NCI-H1048 (cell line): Measurements from ENCODE around the gene GNG11.
"Not testable (repeated sequence)": the region's sequence is repeated elsewhere in the genome, so short reads cannot be mapped to it uniquely, and the experiment has no call there.

Source experiments
- DNase-seq: peaks from one replicate; lab custom pipeline; 2025; lab: John Stamatoyannopoulos, UW

Gene GNG11

GRCh38 chr7:93911661-93912060 is 9.9 kb upstream of the GNG11 start:
- DNase-seq = not testable (repeated sequence)

GRCh38 chr7:93913197-93913596 is 8.3 kb upstream of the GNG11 start:
- no peak for DNase-seq

DNA sequence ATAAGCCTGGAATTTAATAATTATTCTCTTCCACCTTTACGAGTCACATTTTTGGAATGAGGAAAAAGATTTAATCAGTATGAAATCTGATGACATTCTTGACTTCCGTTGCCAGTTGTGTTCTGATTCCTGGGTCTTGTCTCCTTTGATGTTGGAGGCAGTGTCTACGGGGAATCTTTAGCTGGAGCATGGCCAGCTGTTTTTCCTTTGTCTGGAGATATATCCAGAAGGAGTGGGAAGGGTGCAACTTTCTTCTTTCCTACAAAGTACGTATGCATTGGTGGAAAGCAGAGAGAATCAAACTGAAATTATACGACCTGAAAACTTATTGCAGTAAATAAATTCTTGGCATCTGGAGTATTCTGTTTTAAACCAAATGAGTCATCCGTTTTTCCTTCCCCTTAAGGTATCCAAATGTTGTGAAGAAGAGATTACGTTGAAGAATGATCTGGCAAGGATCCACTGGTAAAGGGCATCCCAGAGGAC is 6.9 kb upstream of the GNG11 start:
- DNase-seq = no peak

DNA sequence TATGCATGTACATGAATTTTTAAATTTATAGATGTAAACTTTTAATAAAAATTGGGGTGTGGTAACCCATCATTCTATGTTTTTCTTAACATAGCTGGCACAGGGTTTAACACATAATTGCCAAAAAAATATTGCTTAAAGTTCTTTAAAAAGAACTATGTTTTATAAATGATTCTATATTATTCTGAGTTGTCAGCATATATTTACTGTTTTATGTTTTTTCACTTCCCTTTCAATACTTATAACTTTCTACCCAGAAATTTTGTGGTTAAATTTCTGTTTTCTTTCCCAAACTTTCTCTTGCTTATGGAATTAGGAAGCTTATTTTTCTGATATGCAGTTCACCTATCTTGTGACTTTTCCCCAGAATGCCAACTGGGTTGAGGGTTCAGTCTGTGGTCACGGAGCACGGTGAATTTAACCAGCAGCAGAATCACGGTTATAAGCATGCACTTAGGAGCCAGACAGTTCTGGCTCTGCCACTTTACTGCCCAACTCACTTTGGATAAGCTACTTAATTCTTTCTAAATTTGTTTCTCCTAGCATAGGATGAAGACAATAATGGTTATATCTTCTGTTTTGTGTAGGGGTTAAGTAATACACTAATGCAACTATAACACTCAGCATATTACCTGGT is 6.2 kb upstream of the GNG11 start:
- DNase-seq = not testable (repeated sequence)

- not testable (repeated sequence) for DNase-seq
Measured at GRCh38 chr7:93915888-93916287, 5.6 kb upstream of the GNG11 start.

- not testable (repeated sequence) for DNase-seq
Measured at GRCh38 chr7:93916315-93916714, 5.2 kb upstream of the GNG11 start.

DNA sequence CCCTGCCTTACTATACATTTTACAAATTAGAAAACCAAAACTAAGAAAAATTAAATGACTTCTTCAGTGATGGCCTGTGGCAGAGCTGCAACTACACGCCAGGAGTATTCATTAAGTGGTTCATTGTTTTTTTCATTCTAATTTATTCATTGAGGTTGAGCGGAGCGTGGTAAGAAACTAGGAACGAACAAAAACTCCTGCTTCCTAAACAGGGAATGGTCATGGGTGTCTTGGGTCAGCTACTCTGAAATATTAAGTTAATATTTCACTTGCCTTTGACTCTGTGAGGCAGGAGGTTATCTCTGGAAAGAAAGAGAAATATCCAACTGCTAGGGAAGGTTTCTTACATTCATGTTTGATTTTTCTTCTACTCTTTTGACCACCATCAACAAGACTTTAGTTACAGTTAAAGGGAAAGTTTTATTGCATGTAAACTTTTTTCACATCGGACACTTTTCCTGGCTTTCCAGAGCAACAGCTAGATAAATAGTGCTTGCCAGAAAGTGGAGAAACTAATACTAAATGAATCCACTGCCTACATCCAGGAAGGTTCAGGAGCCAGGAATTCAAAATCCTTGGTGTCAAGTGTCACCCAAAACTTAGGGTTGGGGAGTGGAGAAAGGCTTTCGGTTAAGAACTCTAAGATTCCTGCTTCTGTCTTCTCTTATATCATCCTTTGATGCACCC is 896 bp upstream of the GNG11 start:
- DNase-seq = no peak

DNA sequence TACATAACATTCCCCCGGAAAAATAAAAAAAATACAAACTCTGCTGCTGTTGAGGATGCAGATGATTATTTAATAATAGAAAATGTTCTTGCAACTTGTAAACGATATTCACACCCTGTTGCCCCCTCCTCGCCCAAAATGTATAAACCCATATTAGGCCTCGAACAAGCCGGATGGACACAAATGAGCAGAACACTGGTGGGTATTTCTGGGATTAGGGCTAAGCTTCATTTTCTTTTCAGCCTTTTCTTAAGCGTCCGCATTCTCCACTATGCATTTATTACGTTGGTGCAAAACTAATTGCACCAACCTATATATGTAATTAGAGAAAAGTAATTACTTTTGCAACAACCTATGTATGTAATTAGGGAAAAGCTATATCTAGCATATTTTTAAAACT is 349 bp upstream of the GNG11 start:
- no peak for DNase-seq

GRCh38 chr7:93923296-93923695 is 1.8 kb downstream of the GNG11 start:
- DNase-seq = no peak

DNA sequence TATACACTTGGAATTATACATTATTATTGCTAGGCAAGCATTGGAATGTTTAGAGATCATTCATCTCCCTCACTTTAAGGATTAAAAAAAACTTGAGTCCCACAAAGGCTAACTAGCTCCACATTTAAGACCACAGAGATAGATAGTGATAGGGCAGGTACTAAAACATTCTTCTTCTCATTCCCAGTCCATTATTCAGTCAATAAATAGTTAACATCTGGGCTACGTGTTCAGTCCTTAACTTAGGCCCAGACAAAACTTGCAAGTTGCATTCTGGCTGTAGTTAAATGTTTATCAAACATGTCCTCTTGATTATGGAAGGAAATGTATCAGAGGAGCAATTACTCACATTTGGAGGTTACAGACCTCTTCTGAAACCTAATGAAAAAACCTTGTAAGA is 2.4 kb downstream of the GNG11 start:
- no peak for DNase-seq

DNA sequence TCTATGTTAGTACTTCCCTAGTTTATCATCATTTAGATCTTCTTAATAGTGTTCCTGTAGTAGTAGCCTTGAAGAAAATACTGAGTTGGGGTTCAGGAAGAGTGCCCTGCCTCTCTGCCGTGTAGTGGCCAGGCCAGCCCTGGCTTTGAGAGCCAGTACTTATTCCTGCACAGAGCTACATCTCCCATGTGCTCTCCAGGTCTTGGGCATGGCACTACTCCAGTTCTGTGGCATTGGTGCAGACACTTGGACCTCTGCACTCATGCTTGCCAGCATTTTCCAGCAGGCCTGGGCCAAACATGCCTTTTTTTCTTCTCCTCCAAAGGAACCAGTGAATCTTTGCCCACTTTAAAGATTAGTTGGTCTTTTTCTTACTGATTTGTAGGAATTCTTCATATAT is 5.3 kb downstream of the GNG11 start:
- no peak for DNase-seq

DNA sequence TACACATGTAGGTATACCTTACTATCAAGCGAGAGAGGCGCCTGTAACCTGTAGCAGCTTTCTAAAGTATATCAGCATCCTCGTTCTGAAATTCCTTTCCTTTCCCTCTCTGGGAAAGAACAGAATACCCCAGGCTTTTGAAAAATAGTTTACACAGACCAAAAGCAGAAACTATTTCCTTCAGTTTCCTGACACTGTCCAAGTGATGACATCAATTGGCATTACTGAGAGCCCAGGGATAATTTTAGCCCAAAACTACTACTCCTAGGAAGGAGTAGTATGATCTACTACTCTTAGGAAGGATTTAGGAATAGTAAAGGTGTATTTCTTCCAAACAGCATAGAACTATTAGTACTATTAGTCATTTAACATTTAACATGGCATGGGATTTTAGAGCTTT is 6.0 kb downstream of the GNG11 start:
- no peak for DNase-seq

DNA sequence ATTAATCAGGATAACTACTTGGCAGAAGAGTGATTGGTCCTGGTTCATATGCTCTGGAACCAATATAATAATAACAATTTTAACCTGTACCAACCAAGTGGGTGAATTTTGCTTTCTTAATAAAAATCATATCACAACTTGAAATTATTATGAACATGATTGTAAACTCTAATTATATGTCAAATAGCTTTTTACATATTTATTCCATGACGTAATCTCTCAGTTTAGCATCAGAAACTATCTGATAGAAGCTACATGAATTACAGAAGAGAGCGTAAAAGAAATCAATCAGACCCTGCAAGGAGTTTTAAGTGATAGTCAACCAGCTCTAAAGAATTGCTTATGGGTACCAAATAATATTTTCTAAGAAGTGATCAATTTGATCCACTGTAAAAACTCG is 10.1 kb downstream of the GNG11 start:
- no peak for DNase-seq

GRCh38 chr7:93933156-93933555 is 11.6 kb downstream of the GNG11 start:
- DNase-seq = no peak

DNA sequence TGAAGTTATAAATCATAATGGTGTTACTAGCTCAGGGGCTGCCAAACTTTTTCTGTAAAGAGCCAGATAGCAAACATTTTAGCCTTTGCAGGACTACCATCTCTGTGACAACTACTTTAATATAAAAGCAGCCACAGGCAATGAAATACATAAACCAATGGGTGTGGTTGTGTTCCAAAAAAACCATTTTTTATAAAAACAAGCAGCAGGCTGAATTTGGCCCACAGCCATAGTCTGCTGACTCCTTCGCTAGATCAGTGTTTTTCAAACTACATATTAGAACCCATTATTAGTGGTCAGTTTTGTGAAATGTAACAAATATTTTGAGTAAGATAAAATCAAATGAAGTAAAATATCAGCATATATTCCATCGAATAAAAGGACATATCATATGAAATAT is 13.6 kb downstream of the GNG11 start:
- DNase-seq = no peak

- DNase-seq = no peak
Measured at GRCh38 chr7:93937818-93938217, 16.3 kb downstream of the GNG11 start.

- DNase-seq = no peak
Measured at GRCh38 chr7:93938293-93938692, 16.8 kb downstream of the GNG11 start.

GRCh38 chr7:93941945-93942344 is 20.4 kb downstream of the GNG11 start:
- no peak for DNase-seq

DNA sequence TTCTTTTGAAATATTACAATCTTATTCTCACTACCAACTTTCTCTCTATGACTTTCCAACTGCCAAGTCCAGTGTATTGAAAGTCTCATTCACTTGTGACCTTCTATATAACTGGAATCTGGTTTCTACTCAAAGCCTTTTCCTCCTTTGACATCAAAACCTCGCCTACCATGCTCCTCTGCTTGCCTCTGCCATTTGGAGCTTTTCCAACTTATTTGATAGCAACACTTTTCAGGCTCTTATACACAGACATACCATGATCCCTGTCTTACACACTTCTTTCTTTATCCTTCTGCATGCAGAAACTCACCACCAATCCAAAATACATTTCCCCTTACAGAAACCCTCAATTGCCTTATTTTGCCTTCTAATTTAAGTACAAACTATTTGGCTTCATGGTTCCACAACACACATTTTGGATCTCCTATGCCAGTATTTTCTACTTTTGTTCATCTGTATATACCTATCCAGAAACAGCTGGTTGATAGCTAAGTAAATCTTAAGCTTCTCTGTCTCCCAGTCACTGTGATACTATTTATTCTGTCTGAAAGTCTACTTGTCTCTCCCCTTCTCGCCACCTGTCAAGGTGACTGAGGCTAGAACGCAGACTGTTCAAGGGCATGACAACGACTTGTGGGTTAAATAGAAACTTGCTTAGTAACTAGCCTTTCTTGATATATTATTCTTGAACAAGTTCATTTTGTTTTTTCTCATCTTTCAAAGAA is 22.4 kb downstream of the GNG11 start:
- DNase-seq = no peak

DNA sequence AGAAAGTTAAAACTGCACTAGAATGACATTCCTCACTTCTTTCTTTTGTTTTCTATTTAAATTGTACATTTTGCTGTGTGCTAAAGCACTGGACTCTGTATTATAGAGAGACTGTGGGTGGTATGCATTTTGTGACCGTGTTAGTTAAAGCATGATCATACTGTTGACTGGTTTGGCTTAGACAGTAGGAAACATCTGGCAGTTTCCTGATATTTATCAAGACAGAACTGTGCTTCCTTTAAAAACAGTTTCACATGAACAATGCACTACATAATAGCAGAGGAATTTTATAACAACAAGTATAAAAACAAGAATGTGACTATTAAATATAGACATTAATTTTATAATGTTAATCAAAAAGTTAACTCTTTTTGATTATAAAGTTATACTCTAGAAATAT is 23.1 kb downstream of the GNG11 start:
- no peak for DNase-seq

GRCh38 chr7:93945083-93945482 is 23.5 kb downstream of the GNG11 start:
- no peak for DNase-seq

- DNase-seq = no peak
Measured at GRCh38 chr7:93945756-93946535, 24.4 kb downstream of the GNG11 start.
